ENCODE data around the gene TRIM17. TPM values are rescaled to one million over a fixed set of nuclear protein-coding genes. Genes with fewer than 3 reads are reported as not detected.

Gene TRIM17
- polyA plus RNA-seq, 1 donor (not counting 4 experiments of a cell fraction or from before 2014, with no cell fraction given) = 0.24 TPM

DNA sequence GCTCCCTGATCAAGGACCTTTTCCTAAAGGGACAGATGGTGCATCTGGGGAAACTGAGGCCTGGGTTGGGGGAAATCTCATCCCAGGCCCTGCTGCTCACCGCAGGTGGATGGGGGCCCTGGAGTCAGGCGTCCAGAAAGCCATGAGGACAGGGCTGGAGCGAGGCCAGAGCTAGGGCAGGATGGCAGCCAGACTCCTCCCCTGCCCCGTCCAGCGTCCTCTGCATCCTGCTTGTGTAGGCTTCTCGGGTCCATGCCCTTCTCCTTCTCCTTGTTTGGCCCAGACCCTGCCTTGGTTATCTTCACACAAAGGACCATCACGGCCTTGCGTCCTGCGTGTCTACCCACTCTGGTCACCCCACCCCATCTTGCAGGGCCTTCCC, 53.0 kb downstream of the TRIM17 start:
- Histone ChIP-seq H3K79me2 (ENCODE audit: control insufficient read depth, insufficient read depth, low read length) (no peaks in the 10 kb centered on the region), H4K20me1 (ENCODE audit: control insufficient read depth, extremely low read depth, insufficient read depth, low read length) (no peaks in the 10 kb centered on the region), H3K4me3 (ENCODE audit: control insufficient read depth in 2 of 3, extremely low read depth in 1 of 3, insufficient read depth in 2 of 3, low read depth in 1 of 3, low read length in 3 of 3) (no peak overlapping the region), H2AFZ (ENCODE audit: control insufficient read depth, low read length) (no peak overlapping the region), H3K4me1 (ENCODE audit: control insufficient read depth, extremely low read depth, insufficient read depth, low read length) (no peaks in the 10 kb centered on the region), H3K27ac (ENCODE audit: control insufficient read depth, insufficient read depth, low read length) (no peak overlapping the region), H3K9me1 (ENCODE audit: control insufficient read depth, extremely low read depth, insufficient read depth, low read length) (no peaks in the 10 kb centered on the region), H3K9ac (ENCODE audit: control insufficient read depth, extremely low read depth, insufficient read depth, low read length) (no peak overlapping the region), H3K9me3 (ENCODE audit: control insufficient read depth, low read depth, low read length) (no peaks in the 10 kb centered on the region), H3K36me3 (ENCODE audit: control insufficient read depth in 2 of 2, extremely low read depth in 1 of 2, insufficient read depth in 2 of 2, low read length in 2 of 2) (no peaks in the 10 kb centered on the region), H3K27me3 (ENCODE audit: control insufficient read depth, extremely low read depth, insufficient read depth, low read length) (no peaks in the 10 kb centered on the region), H3K4me2 (ENCODE audit: control insufficient read depth, extremely low read depth, insufficient read depth, low read depth, low read length) (no peak overlapping the region)
- TF ChIP-seq, protein P1, sequence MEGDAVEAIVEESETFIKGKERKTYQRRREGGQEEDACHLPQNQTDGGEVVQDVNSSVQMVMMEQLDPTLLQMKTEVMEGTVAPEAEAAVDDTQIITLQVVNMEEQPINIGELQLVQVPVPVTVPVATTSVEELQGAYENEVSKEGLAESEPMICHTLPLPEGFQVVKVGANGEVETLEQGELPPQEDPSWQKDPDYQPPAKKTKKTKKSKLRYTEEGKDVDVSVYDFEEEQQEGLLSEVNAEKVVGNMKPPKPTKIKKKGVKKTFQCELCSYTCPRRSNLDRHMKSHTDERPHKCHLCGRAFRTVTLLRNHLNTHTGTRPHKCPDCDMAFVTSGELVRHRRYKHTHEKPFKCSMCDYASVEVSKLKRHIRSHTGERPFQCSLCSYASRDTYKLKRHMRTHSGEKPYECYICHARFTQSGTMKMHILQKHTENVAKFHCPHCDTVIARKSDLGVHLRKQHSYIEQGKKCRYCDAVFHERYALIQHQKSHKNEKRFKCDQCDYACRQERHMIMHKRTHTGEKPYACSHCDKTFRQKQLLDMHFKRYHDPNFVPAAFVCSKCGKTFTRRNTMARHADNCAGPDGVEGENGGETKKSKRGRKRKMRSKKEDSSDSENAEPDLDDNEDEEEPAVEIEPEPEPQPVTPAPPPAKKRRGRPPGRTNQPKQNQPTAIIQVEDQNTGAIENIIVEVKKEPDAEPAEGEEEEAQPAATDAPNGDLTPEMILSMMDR (optimal IDR thresholded peaks at IDR 0.05 in 1 of 3, IDR thresholded peaks at IDR 0.05 in 1 of 3, conservative IDR thresholded peaks at IDR 0.05 in 1 of 3; ENCODE audit: extremely low read depth in 1 of 3, insufficient read depth in 2 of 3, low read length in 3 of 3) = no peak
- no peak for TF ChIP-seq EZH2 (IDR thresholded peaks at IDR 0.05; ENCODE audit: low read length)
- no peak for DNase-seq (ENCODE audit: low read depth, low spot score)
- FAIRE-seq = no peak
- dilution Hi-C loops (cut with MboI; ENCODE audit: extremely low pct_ligation_motif_present, low sequenced_read_pairs) = no loop called here

DNA sequence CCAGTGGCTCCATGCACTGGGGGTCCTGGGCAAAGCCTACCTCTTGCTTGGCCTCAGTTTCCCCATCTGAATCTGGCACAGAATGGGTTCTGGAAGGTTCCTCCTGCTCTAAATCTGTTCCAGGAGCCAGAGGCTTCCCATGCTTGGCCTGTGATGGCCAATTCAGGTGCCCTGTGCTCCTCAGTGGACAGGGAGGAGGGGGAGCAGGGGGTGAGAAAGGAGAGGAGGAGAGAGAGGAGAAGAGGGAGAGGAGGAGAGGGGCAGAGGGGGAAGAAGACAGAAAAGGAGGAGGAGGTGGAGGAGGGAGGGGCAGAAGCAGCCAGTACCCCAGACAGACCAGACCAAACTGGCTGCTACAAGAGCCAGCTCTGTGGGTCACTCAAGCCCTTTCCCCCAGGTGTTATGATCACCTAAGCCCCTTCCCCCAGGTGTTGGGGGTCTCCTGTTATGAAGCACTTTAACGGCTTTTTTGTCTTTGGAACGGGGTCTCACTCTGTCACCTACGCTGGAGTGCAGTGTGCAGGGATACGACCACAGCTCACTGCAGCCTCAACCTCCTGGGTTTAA, 53.7 kb downstream of the TRIM17 start:
- dilution Hi-C loops (cut with MboI; ENCODE audit: extremely low pct_ligation_motif_present, low sequenced_read_pairs) = no loop called here
- H3K4me2 ChIP-seq (ENCODE audit: control insufficient read depth, extremely low read depth, insufficient read depth, low read depth, low read length) = no peak overlapping the region
- H3K4me3 ChIP-seq (ENCODE audit: control insufficient read depth in 2 of 3, extremely low read depth in 1 of 3, insufficient read depth in 2 of 3, low read depth in 1 of 3, low read length in 3 of 3) = no peak overlapping the region
- H3K79me2 ChIP-seq (ENCODE audit: control insufficient read depth, insufficient read depth, low read length) = no peaks in the 10 kb centered on the region
- H3K27me3 ChIP-seq (ENCODE audit: control insufficient read depth, extremely low read depth, insufficient read depth, low read length) = no peaks in the 10 kb centered on the region
- no peak overlapping the region for H3K27ac ChIP-seq (ENCODE audit: control insufficient read depth, insufficient read depth, low read length)
- H3K9me3 ChIP-seq (ENCODE audit: control insufficient read depth, low read depth, low read length) = no peaks in the 10 kb centered on the region
- H2AFZ ChIP-seq (ENCODE audit: control insufficient read depth, low read length) = no peak overlapping the region
- FAIRE-seq (no peak), DNase-seq (ENCODE audit: low read depth, low spot score) (no peak)
- TF ChIP-seq, protein P1 (optimal IDR thresholded peaks at IDR 0.05 in 1 of 3, IDR thresholded peaks at IDR 0.05 in 1 of 3, conservative IDR thresholded peaks at IDR 0.05 in 1 of 3; ENCODE audit: extremely low read depth in 1 of 3, insufficient read depth in 2 of 3, low read length in 3 of 3) = no peak
- TF ChIP-seq EZH2 (IDR thresholded peaks at IDR 0.05; ENCODE audit: low read length) = no peak
- no peaks in the 10 kb centered on the region for H3K9me1 ChIP-seq (ENCODE audit: control insufficient read depth, extremely low read depth, insufficient read depth, low read length)
- no peaks in the 10 kb centered on the region for H3K36me3 ChIP-seq (ENCODE audit: control insufficient read depth in 2 of 2, extremely low read depth in 1 of 2, insufficient read depth in 2 of 2, low read length in 2 of 2)
- no peaks in the 10 kb centered on the region for H3K4me1 ChIP-seq (ENCODE audit: control insufficient read depth, extremely low read depth, insufficient read depth, low read length)
- no peak overlapping the region for H3K9ac ChIP-seq (ENCODE audit: control insufficient read depth, extremely low read depth, insufficient read depth, low read length)
- no peaks in the 10 kb centered on the region for H4K20me1 ChIP-seq (ENCODE audit: control insufficient read depth, extremely low read depth, insufficient read depth, low read length)
